Tibial nerve (tissue), 4 donors: Measurements from ENCODE around the gene POLR1B. TPM values are rescaled to one million over a fixed set of nuclear protein-coding genes. Genes with fewer than 3 reads are reported as not detected.

Experiments used
- DNase-seq, 2 donors: peaks; one replicate each; pipeline ENCODE4 v3.0.0-alpha.2; 2019; ENCODE audit warnings: low spot score in 2 of 2
- H3K27ac ChIP-seq, 4 donors: fragments of 200-600 bp; sonication (generic) in 3 of 4; one replicate each; pipeline ENCODE4 v1.5.1; 2017 to 2019; ENCODE audit warnings: mild to moderate bottlenecking in 1 of 4
- H3K27me3 ChIP-seq, 2 donors: fragments of 200-600 bp; sonication (generic) in 1 of 2; one replicate each; pipeline versions ENCODE4 v1.5.1 to v1.6.0; 2017 to 2019
- H3K36me3 ChIP-seq, 3 donors: fragments of 200-600 bp; sonication (generic); one replicate each; pipeline ENCODE4 v1.5.1; 2018 to 2019
- H3K4me1 ChIP-seq, 4 donors: fragments of 200-600 bp; sonication (generic) in 3 of 4; one replicate each; pipeline ENCODE4 v1.5.1; 2017 to 2019
- H3K4me3 ChIP-seq, 4 donors: fragments of 200-600 bp; sonication (generic) in 3 of 4; one replicate each; pipeline ENCODE4 v1.5.1; 2017 to 2019; ENCODE audit warnings: mild to moderate bottlenecking in 1 of 4, moderate library complexity in 1 of 4
- H3K9me3 ChIP-seq, 4 donors: fragments of 200-600 bp; sonication (generic) in 3 of 4; one replicate each; pipeline ENCODE4 v1.5.1; 2017 to 2019
- EP300 ChIP-seq, 2 donors: sonication (generic); formaldehyde crosslinking; IDR thresholded peaks; one replicate each; pipeline ENCODE4 v1.6.1; 2017; ENCODE audit warnings: antibody characterized with exemption in 2 of 2, mild to moderate bottlenecking in 1 of 2
- POLR2A ChIP-seq, 2 donors: fragments of 450-650 bp; IDR thresholded peaks; one replicate each; pipeline ENCODE4 v1.6.1; 2017; ENCODE audit warnings: antibody characterized with exemption in 2 of 2, mild to moderate bottlenecking in 2 of 2, moderate library complexity in 2 of 2
- WGBS, 2 donors: methylation state at CpG; one replicate each; pipeline ENCODE4 v1.1.5; 2018; 5-methylcytosine and 5-hydroxymethylcytosine counted together
- small RNA-seq: library from RNA; depleted of rRNA; stranded (forward); fragments of <200 nt; gene quantifications from one replicate; pipeline ENCODE3, GENCODE V24; 2016
- total RNA-seq, 4 donors: library from RNA; depleted of rRNA; stranded (reverse); fragments of >200 nt; gene quantifications; one replicate each; pipeline ENCODE4 v1.1.0, GENCODE V29; 2016
- TF ChIP-seq, protein P1 (sequence below), 5 experiments: fragments of 200-600 bp in 3 of 5; fragments of 450-650 bp in 2 of 5; sonication (generic) in 3 of 5; IDR thresholded peaks; one replicate each; pipeline ENCODE4 v1.5.1; 2016 to 2019; ENCODE audit warnings: antibody characterized with exemption in 5 of 5, mild to moderate bottlenecking in 3 of 5, moderate library complexity in 2 of 5

POLR1B gene
- total RNA-seq, 4 donors from 2014 or later: 10.3 to 14.9 (median 12.1) TPM

DNA sequence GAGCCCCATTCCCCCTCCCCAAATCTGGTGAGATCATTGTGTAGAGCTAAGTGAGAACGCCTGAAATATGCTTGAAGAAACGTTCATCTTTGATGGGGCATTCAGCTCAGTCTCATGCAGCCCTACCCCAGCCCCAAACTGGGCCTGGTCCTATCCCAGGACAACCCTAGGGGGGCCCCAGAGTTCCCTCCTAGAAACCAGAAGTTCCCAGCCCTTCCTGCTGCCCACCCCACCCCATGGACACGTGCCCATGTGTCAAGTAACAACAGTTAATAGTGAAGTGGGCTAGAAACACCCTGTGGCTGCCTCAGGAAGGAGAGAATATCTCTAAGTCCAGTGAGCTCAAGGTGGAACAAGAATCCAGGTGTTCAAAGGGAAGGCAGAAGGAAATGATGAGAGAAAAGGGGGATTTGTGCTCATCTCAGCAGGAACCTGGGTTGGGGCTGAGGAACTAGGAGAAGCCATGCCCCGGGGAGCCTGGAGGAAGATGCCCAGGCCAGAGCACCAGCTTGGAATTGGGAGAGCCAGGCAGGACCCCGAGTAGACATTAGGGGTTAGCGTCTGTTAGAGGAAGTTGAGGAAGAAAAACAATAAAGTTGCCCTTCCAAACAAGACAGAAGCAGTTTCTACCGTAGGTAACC lies 83.3 kb downstream of the POLR1B start:
- H3K4me3 ChIP-seq: no peak overlapping the region
- DNase-seq: no peak
- 66 to 78% methylated on average over 7 of the region's 7 CpGs for WGBS, 2 donors
- peaks cover 0 to 32% (median 14%) of the 10 kb centered on the region in 4 donors for H3K4me1 ChIP-seq
- no peaks in the 10 kb centered on the region for H3K9me3 ChIP-seq
- no peaks in the 10 kb centered on the region for H3K36me3 ChIP-seq
- TF ChIP-seq EP300 (IDR thresholded peaks at IDR 0.05): no peak
- TF ChIP-seq POLR2A (IDR thresholded peaks at IDR 0.05): no peak
- H3K27me3 ChIP-seq: no peaks in the 10 kb centered on the region
- peak overlapping the region in 1 of 4 donors; percentile 78 for H3K27ac ChIP-seq

DNA sequence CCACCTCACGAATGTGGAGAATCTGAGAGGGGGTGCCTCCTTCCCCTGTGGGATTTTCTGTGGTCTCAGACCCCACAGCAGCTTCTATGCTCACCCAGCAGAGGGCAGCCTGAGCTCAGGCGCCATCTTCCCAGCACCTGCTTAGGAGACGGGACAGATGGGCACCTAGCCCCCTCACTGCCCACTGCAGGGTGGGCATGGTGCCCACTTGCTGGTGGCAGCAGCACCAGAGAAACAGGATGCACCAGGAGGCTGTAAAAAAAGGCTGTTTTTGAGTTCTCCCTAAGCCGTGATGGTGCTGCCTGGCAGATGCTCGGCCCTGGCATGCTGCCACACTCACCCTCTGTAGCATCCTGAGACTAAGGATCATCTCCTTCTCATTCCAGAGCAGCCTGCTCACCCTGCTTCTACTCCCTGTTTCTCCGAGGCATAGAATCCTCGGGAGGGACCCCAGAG lies 84.4 kb downstream of the POLR1B start:
- Histone ChIP-seq H3K4me1 (peaks cover 0 to 33% (median 15%) of the 10 kb centered on the region in 4 donors), H3K9me3 (no peaks in the 10 kb centered on the region), H3K27me3 (no peaks in the 10 kb centered on the region), H3K36me3 (no peaks in the 10 kb centered on the region), H3K27ac (peak overlapping the region; percentile 6 to 78 (median 34)), H3K4me3 (peak overlapping the region in 1 of 4 donors; percentile 9)
- WGBS, 2 donors: 9 to 23% methylated on average over 6 to 7 of the region's 7 CpGs
- TF ChIP-seq, protein P1, sequence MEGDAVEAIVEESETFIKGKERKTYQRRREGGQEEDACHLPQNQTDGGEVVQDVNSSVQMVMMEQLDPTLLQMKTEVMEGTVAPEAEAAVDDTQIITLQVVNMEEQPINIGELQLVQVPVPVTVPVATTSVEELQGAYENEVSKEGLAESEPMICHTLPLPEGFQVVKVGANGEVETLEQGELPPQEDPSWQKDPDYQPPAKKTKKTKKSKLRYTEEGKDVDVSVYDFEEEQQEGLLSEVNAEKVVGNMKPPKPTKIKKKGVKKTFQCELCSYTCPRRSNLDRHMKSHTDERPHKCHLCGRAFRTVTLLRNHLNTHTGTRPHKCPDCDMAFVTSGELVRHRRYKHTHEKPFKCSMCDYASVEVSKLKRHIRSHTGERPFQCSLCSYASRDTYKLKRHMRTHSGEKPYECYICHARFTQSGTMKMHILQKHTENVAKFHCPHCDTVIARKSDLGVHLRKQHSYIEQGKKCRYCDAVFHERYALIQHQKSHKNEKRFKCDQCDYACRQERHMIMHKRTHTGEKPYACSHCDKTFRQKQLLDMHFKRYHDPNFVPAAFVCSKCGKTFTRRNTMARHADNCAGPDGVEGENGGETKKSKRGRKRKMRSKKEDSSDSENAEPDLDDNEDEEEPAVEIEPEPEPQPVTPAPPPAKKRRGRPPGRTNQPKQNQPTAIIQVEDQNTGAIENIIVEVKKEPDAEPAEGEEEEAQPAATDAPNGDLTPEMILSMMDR (IDR thresholded peaks at IDR 0.05): peak; percentile 60 to 84 (median 77)
- no peak for TF ChIP-seq EP300 (IDR thresholded peaks at IDR 0.05)
- TF ChIP-seq POLR2A (IDR thresholded peaks at IDR 0.05): no peak
- peak in 1 of 2 donors; percentile 52 for DNase-seq

Small RNA genes lying within 50 kb of the gene (small RNA-seq; reads per million reads assigned to genes)
- not detected for gene RF00019

Other genes starting within 250 kb of the POLR1B start
- 10 to 100 TPM; 10.2 to 24.3 (median 19.0) TPM for gene RGPD8, start 108.8 kb upstream of the POLR1B start, total RNA-seq
- 10 to 100 TPM; 11.8 to 27.8 (median 23.3) TPM for gene TTL, start 60.3 kb upstream of the POLR1B start, total RNA-seq
- 10 to 100 TPM in 3 of 4 donors, 1 to 10 TPM in 1; 4.3 to 30.6 (median 17.9) TPM for gene CHCHD5, start 42.1 kb downstream of the POLR1B start, total RNA-seq
- gene SLC20A1, start 103.5 kb downstream of the POLR1B start, total RNA-seq: 10 to 100 TPM; 19.3 to 50.5 (median 32.8) TPM
- not detected for gene NT5DC4, start 178.6 kb downstream of the POLR1B start, total RNA-seq
- not detected for gene CKAP2L, start 222.1 kb downstream of the POLR1B start, total RNA-seq
- 1 to 10 TPM in 1 of 4 donors, not detected in 3; 1.1 TPM for gene IL1A, start 242.0 kb downstream of the POLR1B start, total RNA-seq